Panc1 (cell line): Measurements from ENCODE around the gene ETV7.

Experiments
- CTCF ChIP-seq: fragments of 450-650 bp; IDR thresholded peaks from 2 replicates; pipeline ENCODE4 v1.5.1; 2017; ENCODE audit warnings: mild to moderate bottlenecking
- POLR2AphosphoS5 ChIP-seq: IDR thresholded peaks from 2 replicates; pipeline ENCODE4 v1.6.1; 2012; ENCODE audit warnings: mild to moderate bottlenecking, low read depth, low read length, moderate library complexity
- REST ChIP-seq, 2 experiments: IDR thresholded peaks; 2 replicates each; pipeline ENCODE4 v1.6.1; 2011 to 2012; ENCODE audit warnings: low read depth in 2 of 2, control low read depth in 1 of 2, low read length in 1 of 2, mild to moderate bottlenecking in 1 of 2, moderate library complexity in 1 of 2; ENCODE audit not compliant: insufficient read depth in 1 of 2

GRCh38 chr6:36345681-36346466 is 41.6 kb downstream of the ETV7 start:
- TF ChIP-seq CTCF: no peak
- no peak for TF ChIP-seq REST (IDR thresholded peaks at IDR 0.05; ENCODE audit: insufficient read depth in 1 of 2, low read depth in 2 of 2, low read length in 1 of 2)
- TF ChIP-seq POLR2AphosphoS5: no peak
